Progenitor cell of endocrine pancreas (in vitro differentiated cells): ENCODE data around the gene CMTR1. TPM values are rescaled to one million over a fixed set of nuclear protein-coding genes. Genes with fewer than 3 reads are reported as not detected.
"Not testable (repeated sequence)": the region's sequence is repeated elsewhere in the genome, so short reads cannot be mapped to it uniquely, and the experiment has no call there.

Source experiments
- DNase-seq: peaks from one replicate; pipeline ENCODE4 v3.0.0; 2021; ENCODE audit warnings: low spot score; ENCODE audit not compliant: unreplicated experiment
- H3K27ac Mint-ChIP-seq: 2 replicates; pipeline ENCODE4 v1.8.0; 2021; ENCODE audit warnings: mild to moderate bottlenecking, moderate library complexity, mixed read lengths
- H3K27me3 Mint-ChIP-seq: 2 replicates; pipeline ENCODE4 v1.8.0; 2021; ENCODE audit warnings: mixed read lengths
- H3K36me3 Mint-ChIP-seq: 2 replicates; pipeline ENCODE4 v1.8.0; 2022; ENCODE audit warnings: mixed read lengths; ENCODE audit not compliant: insufficient read depth
- H3K4me1 Mint-ChIP-seq: 2 replicates; pipeline ENCODE4 v1.8.0; 2021; ENCODE audit warnings: low read depth, mixed read lengths
- H3K4me3 Mint-ChIP-seq: 2 replicates; pipeline ENCODE4 v1.8.0; 2021; ENCODE audit warnings: low read depth, mild to moderate bottlenecking, moderate library complexity, mixed read lengths
- H3K9me3 Mint-ChIP-seq: 2 replicates; pipeline ENCODE4 v1.8.0; 2021; ENCODE audit warnings: low read depth, mixed read lengths
- CTCF ChIP-seq: fragments of 200-600 bp; sonication (generic); IDR thresholded peaks from one replicate; pipeline ENCODE4 v1.5.0; 2021; ENCODE audit warnings: antibody characterized with exemption, mild to moderate bottlenecking; ENCODE audit not compliant: unreplicated experiment
- total RNA-seq: library from RNA; stranded (reverse); gene quantifications from 2 replicates; pipeline ENCODE4 v1.2.1, GENCODE V29; 2021

The CMTR1 gene
- total RNA-seq, 1 donor from 2014 or later: 48.0 TPM

- no peaks in the 10 kb centered on the region for H3K4me1 Mint-ChIP-seq
- DNase-seq: no peak
- H3K36me3 Mint-ChIP-seq: peaks cover 5% of the 10 kb centered on the region
- H3K27me3 Mint-ChIP-seq: no peaks in the 10 kb centered on the region
- peak overlapping the region; percentile 41 for H3K27ac Mint-ChIP-seq
- H3K4me3 Mint-ChIP-seq: no peak overlapping the region
- TF ChIP-seq CTCF: no peak
- no peaks in the 10 kb centered on the region for H3K9me3 Mint-ChIP-seq
These were observed 39.6 kb upstream of the CMTR1 start for GRCh38 chr6:37393381-37393929.

GRCh38 chr6:37396571-37397180 lies 36.3 kb upstream of the CMTR1 start:
- Mint-ChIP-seq H3K4me1 (peaks cover 13% of the 10 kb centered on the region), H3K27me3 (no peaks in the 10 kb centered on the region), H3K36me3 (peaks cover 2% of the 10 kb centered on the region), H3K4me3 (no peak overlapping the region), H3K27ac (no peak overlapping the region), H3K9me3 (no peaks in the 10 kb centered on the region)
- DNase-seq: no peak
- no peak for TF ChIP-seq CTCF

- DNase-seq: no peak
- TF ChIP-seq CTCF: no peak
- Mint-ChIP-seq H3K4me1 (peaks cover 14% of the 10 kb centered on the region), H3K9me3 (no peaks in the 10 kb centered on the region), H3K27me3 (no peaks in the 10 kb centered on the region), H3K4me3 (no peak overlapping the region), H3K36me3 (no peaks in the 10 kb centered on the region), H3K27ac (no peak overlapping the region)
These were observed 33.9 kb upstream of the CMTR1 start for GRCh38 chr6:37399131-37399530.

- H3K36me3 Mint-ChIP-seq: no peaks in the 10 kb centered on the region
- no peaks in the 10 kb centered on the region for H3K9me3 Mint-ChIP-seq
These were observed 33.1 kb upstream of the CMTR1 start for GRCh38 chr6:37399795-37400490.

GRCh38 chr6:37401658-37402057 lies 31.4 kb upstream of the CMTR1 start:
- H3K9me3 Mint-ChIP-seq, H3K27me3 Mint-ChIP-seq, H3K27ac Mint-ChIP-seq, H3K36me3 Mint-ChIP-seq, H3K4me3 Mint-ChIP-seq, DNase-seq: not testable (repeated sequence)
- H3K4me1 Mint-ChIP-seq: peaks cover 14% of the 10 kb centered on the region

More at GRCh38 chr6:37399795-37400490, 33.1 kb upstream of the CMTR1 start:
- peaks cover 14% of the 10 kb centered on the region for H3K4me1 Mint-ChIP-seq
- H3K27ac Mint-ChIP-seq: no peak overlapping the region
- no peak for DNase-seq
- no peaks in the 10 kb centered on the region for H3K27me3 Mint-ChIP-seq
- no peak overlapping the region for H3K4me3 Mint-ChIP-seq
- no peak for TF ChIP-seq CTCF
